Activated naive CD8-positive, alpha-beta T cell treated with anti-CD3 and anti-CD28 coated beads, Interleukin-2, amount 50 U/mL, for 24 hours (primary cell): ENCODE results near the gene RIMS1.

Experiments used
- ATAC-seq: fragments of 150-1000 bp; cut with Tn5 transposase; one replicate; pipeline ENCODE4 v1.10.0; 2021
- DNase-seq: peaks from one replicate; pipeline ENCODE4 v3.0.0; 2021
- H3K27ac Mint-ChIP-seq: one replicate; pipeline ENCODE4 v1.8.0; 2021; ENCODE audit warnings: mild to moderate bottlenecking, mixed read lengths
- H3K27me3 Mint-ChIP-seq: one replicate; pipeline ENCODE4 v1.8.0; 2021; ENCODE audit warnings: mixed read lengths
- H3K36me3 Mint-ChIP-seq: one replicate; pipeline ENCODE4 v1.8.0; 2021; ENCODE audit warnings: low read depth, mixed read lengths
- H3K4me1 Mint-ChIP-seq: one replicate; pipeline ENCODE4 v1.8.0; 2021; ENCODE audit warnings: mixed read lengths
- H3K4me3 Mint-ChIP-seq: one replicate; pipeline ENCODE4 v1.8.0; 2021; ENCODE audit warnings: mild to moderate bottlenecking, moderate library complexity, mixed read lengths
- H3K9me3 Mint-ChIP-seq: one replicate; pipeline ENCODE4 v1.8.0; 2021; ENCODE audit warnings: mixed read lengths

The RIMS1 gene

DNA sequence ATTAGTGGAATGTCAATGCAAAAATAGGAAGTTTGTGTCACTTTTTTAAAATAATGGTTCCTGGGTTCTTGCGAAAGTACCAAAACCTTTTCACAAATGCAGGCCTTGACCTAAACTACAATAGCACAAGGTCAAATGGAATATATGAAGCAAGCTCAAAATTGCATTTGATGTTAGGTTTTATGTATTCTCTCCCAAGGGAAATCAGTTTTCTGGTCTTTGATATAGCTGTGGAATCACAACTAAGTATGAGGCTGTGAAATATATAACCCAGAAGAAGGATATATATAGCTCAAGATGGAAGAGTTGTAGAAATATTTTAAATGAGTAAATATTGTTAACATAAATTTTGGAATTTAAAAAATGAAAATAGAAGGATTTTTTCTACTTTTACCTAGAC is 327.3 kb downstream of the RIMS1 start:
- H3K4me1 Mint-ChIP-seq = no peaks in the 10 kb centered on the region
- ATAC-seq = no peak
- H3K36me3 Mint-ChIP-seq = no peaks in the 10 kb centered on the region
- peaks cover 2% of the 10 kb centered on the region for H3K27me3 Mint-ChIP-seq
- DNase-seq = no peak
- H3K4me3 Mint-ChIP-seq = no peak overlapping the region
- no peaks in the 10 kb centered on the region for H3K9me3 Mint-ChIP-seq
- H3K27ac Mint-ChIP-seq = no peak overlapping the region

DNA sequence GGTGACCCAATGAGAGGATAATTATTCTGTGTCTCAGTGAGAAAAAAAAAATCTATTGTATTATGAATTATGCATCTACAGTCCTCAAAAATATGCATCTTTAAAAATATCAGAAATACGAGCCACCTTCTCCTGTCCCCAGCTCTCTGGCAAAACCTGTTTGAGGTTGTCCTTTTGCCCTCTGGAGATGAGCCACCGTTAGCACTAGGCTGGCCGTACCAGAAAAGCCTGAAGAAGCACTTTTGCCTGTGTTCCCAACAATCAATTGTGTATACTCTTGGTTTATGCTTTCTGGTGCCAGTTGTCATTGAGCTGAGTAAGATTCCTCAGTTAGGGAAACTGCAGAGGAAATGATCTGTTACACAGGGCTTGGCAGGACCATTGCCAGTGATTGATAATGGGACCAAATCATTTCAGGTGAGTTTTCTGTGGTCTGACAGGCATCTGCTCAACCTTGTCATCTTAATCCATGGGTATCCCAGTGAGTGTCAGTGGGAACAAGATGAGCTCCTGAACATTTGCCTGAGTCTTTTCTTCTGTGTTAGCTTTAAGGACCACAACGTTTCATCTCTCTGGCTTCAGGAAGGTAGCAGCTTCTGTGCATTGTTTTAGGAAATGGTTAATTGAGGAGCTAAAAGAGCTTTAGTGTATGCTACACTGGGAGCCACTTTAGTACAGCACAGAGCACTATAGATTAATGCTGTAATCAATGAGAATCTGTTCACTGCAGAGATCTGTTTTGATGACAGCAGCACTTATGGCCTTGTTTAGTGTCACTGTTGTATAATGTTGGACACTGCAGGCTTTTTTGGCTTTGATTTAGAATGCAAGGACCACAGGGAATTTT is 330.1 kb downstream of the RIMS1 start:
- ATAC-seq (no peak), DNase-seq (no peak)
- Mint-ChIP-seq H3K4me1 (no peaks in the 10 kb centered on the region), H3K27ac (no peak overlapping the region), H3K27me3 (no peaks in the 10 kb centered on the region), H3K9me3 (no peaks in the 10 kb centered on the region), H3K4me3 (no peak overlapping the region), H3K36me3 (no peaks in the 10 kb centered on the region)

DNA sequence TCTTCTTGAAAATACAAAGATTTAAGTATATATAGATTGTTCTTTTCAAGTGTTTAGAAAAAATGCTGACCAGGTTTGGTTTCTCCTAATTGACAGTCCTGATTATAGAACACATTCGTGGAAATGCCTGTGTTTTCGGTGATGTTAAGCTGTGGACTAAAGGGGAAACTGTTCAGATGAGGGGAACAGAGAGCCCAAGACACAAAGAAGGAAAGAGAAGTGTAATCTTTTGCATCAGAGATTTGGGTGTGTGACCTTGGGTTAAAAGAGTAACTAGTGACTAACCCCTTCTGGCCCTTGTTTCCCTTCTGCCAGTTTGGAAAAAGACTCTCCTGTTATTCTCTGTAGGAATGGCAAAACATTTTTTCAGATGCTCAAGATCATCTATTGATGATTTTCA is 331.3 kb downstream of the RIMS1 start:
- Mint-ChIP-seq H3K9me3 (no peaks in the 10 kb centered on the region), H3K27ac (no peak overlapping the region), H3K4me1 (no peaks in the 10 kb centered on the region), H3K27me3 (no peaks in the 10 kb centered on the region), H3K36me3 (no peaks in the 10 kb centered on the region), H3K4me3 (no peak overlapping the region)
- ATAC-seq (no peak), DNase-seq (no peak)

DNA sequence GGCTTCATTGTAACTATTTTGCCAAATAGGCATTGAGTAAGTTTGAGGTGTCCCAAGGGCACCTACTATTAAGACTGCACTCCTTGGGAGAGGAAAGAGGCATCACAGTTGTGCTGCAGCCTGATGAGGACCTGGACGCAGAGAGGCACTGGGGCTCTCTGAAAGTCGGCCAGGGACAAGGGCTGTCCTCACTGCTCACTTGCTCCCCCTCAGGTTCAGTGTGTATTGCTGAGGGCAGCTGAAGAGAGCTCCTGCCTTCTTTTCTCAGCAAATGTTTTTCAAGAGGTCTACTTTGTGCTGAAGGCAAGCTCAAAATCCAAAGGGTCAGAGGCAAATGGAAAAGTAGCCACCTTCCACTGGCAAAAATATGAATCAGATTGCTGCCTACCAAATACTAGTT is 331.8 kb downstream of the RIMS1 start:
- Mint-ChIP-seq H3K27ac (no peak overlapping the region), H3K4me1 (no peaks in the 10 kb centered on the region), H3K4me3 (no peak overlapping the region), H3K36me3 (no peaks in the 10 kb centered on the region), H3K9me3 (no peaks in the 10 kb centered on the region), H3K27me3 (no peaks in the 10 kb centered on the region)
- ATAC-seq (no peak), DNase-seq (no peak)

DNA sequence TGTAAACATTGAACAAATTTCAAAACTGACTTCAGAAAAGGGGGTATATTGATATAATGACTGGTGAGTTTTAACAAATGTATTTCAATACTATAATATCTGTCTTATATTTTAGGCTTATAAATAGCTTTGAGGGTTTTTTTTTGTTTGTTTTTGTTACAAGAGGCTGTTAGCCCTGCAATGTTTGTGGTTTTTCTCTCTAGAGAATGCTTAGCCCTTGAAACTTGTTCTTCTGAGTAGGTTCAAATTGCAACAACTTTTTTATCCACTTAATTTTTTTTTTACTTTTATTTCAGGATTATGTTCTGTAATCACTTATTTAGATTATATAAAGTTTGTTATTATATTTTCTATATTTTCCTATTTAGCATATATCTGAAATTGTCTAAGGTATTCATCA is 333.2 kb downstream of the RIMS1 start:
- no peak overlapping the region for H3K4me3 Mint-ChIP-seq
- no peak overlapping the region for H3K27ac Mint-ChIP-seq
- DNase-seq (no peak), ATAC-seq (no peak)
- H3K9me3 Mint-ChIP-seq = no peaks in the 10 kb centered on the region
- H3K36me3 Mint-ChIP-seq = no peaks in the 10 kb centered on the region
- no peaks in the 10 kb centered on the region for H3K4me1 Mint-ChIP-seq
- H3K27me3 Mint-ChIP-seq = no peaks in the 10 kb centered on the region

DNA sequence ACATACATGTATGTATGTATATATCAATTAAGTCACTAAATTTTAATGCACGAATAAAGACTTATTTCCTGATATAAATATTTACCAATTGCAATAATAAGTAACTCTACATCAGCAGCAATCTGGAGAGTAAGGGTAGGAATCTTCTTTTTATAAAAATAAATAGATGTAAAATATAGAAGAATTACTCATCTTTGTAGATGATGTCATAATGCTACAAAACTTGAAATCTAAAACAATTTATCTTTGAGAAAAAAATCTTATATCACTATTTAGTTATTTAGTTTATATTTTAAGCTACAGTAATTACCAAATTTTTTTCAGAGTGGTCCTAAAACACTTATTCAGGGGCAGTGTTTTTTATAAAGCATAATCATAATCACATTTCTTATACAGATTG is 351.7 kb downstream of the RIMS1 start:
- H3K9me3 Mint-ChIP-seq = no peaks in the 10 kb centered on the region
- no peak for ATAC-seq
- DNase-seq = no peak
- H3K27me3 Mint-ChIP-seq = no peaks in the 10 kb centered on the region
- no peaks in the 10 kb centered on the region for H3K36me3 Mint-ChIP-seq
- H3K4me3 Mint-ChIP-seq = no peak overlapping the region
- no peaks in the 10 kb centered on the region for H3K4me1 Mint-ChIP-seq
- H3K27ac Mint-ChIP-seq = no peak overlapping the region

DNA sequence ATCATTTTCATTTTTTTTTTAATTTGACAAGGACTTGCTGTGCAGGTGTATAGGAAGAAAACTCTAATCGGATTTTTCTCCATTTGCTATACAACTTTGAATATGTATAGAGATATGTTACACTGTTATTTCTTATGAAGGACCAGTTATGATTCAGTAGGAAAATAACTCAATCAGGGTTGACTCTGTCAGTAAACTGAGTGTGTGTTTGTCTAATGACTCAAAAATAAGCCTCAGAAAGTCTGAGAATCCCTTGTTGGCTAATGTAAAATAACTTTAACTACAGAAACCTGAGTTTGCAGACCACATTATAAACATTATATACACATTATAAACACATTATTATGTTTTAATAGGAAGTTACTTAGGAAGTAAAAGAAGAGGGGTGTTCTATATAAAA is 352.6 kb downstream of the RIMS1 start:
- ATAC-seq (no peak), DNase-seq (no peak)
- Mint-ChIP-seq H3K4me1 (no peaks in the 10 kb centered on the region), H3K9me3 (no peaks in the 10 kb centered on the region), H3K27ac (no peak overlapping the region), H3K36me3 (no peaks in the 10 kb centered on the region), H3K4me3 (no peak overlapping the region), H3K27me3 (no peaks in the 10 kb centered on the region)

DNA sequence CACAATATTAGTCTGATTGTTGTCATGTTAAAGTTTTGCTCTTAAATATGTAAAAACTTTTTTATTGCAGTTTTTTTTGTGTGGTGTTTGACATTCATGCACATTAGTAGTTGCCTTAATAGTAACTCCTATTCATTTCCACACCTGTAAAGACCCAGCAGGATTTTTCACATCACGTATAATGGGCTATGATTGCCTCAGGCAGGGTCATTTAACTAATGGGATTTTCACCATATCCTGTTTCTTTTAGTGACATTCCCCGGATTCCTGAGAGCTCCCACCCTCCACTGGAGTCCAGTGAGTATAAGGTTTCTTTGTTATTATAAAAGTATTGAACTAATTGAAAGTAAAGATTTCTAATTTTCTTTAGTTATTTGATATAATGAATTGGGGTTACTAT is 359.2 kb downstream of the RIMS1 start:
- Mint-ChIP-seq H3K36me3 (no peaks in the 10 kb centered on the region), H3K4me1 (no peaks in the 10 kb centered on the region), H3K9me3 (no peaks in the 10 kb centered on the region), H3K27ac (no peak overlapping the region), H3K4me3 (no peak overlapping the region), H3K27me3 (no peaks in the 10 kb centered on the region)
- no peak for DNase-seq
- no peak for ATAC-seq

DNA sequence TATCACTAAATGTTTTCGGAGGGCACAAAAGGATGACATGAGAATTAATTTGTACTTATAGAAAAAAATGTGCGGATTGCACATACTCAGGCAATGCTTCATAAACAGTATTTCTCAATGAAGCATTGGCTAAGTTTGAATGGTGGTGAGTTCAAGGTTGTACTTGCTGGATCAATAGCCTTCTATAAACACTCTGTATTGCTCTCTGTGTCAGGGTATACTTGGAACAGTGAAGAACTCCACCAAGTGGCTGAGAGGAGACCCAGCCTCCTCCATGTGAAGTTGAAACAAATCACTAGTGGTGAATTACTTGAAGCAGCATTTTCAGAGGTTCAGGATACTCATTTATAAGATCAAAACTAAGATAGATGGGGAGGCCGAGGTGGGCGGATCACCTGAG is 360.6 kb downstream of the RIMS1 start:
- no peak for DNase-seq
- Mint-ChIP-seq H3K27ac (no peak overlapping the region), H3K9me3 (no peaks in the 10 kb centered on the region), H3K27me3 (no peaks in the 10 kb centered on the region), H3K36me3 (no peaks in the 10 kb centered on the region), H3K4me3 (no peak overlapping the region), H3K4me1 (no peaks in the 10 kb centered on the region)
- no peak for ATAC-seq

DNA sequence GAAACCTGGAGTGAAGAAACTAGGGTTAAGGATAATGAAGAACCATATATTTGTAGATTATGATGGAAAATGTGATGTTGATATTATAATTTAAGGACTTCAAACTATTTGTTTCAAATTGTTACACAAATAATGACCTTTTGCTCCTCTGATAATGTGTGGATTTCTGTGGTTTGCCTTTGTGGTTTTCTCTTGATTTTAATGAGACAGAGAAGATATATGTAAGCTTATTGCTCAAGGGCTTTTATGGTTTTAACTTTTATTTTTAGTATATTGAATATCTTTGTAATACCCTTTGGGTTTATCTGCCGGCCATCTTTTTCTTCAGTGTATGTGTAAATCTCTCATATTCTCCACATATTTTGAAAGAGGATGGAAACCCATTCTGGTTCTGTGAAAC is 362.3 kb downstream of the RIMS1 start:
- Mint-ChIP-seq H3K27me3 (no peaks in the 10 kb centered on the region), H3K4me3 (no peak overlapping the region), H3K27ac (no peak overlapping the region), H3K36me3 (no peaks in the 10 kb centered on the region), H3K9me3 (no peaks in the 10 kb centered on the region), H3K4me1 (no peaks in the 10 kb centered on the region)
- ATAC-seq (no peak), DNase-seq (no peak)

DNA sequence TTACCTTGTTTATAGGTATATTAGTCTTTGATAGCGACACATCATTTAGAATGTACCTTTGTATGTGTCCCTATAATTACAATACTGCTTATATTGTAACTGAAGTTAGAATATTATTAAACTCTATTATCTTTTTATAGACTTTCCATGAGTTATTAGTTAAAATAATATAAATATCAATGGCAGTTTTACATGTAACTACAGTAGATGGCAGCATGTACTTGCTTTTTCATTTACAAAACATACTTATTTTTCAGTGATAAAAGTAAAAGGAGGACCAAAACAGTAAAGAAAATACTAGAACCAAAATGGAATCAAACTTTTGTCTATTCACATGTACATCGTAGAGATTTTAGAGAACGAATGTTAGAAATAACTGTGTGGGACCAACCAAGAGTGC is 364.3 kb downstream of the RIMS1 start:
- no peaks in the 10 kb centered on the region for H3K4me1 Mint-ChIP-seq
- ATAC-seq (no peak), DNase-seq (no peak)
- no peaks in the 10 kb centered on the region for H3K9me3 Mint-ChIP-seq
- H3K27me3 Mint-ChIP-seq = no peaks in the 10 kb centered on the region
- no peak overlapping the region for H3K4me3 Mint-ChIP-seq
- H3K36me3 Mint-ChIP-seq = no peaks in the 10 kb centered on the region
- no peak overlapping the region for H3K27ac Mint-ChIP-seq

DNA sequence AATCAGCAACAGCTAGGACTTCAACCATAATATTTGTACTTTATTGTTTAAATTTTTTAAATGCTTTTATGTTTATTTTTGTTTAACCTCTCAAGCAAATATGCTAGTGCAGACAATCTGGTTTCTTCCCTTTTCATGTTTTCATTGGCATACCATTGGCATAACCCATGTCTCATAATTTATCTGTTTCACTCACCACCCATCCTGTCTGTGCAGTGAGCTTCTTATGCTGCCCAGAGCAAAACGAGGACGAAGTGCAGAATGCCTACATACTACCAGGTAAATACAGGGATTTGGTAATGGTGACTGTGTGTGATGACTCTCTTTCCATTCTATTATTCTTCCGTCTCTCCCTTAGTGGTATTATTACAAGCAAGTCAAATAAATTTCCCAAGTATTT is 374.1 kb downstream of the RIMS1 start:
- Mint-ChIP-seq H3K4me1 (no peaks in the 10 kb centered on the region), H3K27ac (no peak overlapping the region), H3K9me3 (no peaks in the 10 kb centered on the region), H3K36me3 (no peaks in the 10 kb centered on the region), H3K4me3 (no peak overlapping the region), H3K27me3 (no peaks in the 10 kb centered on the region)
- DNase-seq = no peak
- ATAC-seq = no peak

DNA sequence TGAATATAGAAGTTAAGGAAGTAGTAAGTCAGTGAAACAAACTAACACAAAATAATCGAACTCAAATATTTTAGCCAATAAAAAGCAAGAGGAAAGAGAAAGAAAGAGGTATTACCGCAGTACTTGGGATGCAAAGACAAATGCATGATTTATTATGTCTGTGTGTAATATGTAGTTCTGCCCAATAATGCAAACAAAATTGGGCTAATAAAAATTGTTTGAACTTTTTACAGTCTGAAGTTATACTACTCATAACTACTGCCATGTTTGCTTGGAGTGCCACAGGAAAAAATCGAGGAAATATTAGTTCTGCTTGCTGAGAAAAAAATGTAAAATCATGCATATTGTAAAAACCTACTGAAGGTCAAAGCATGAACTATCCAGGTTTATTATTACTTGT is 375.2 kb downstream of the RIMS1 start:
- ATAC-seq (no peak), DNase-seq (no peak)
- Mint-ChIP-seq H3K27me3 (no peaks in the 10 kb centered on the region), H3K4me1 (no peaks in the 10 kb centered on the region), H3K4me3 (no peak overlapping the region), H3K27ac (no peak overlapping the region), H3K9me3 (no peaks in the 10 kb centered on the region), H3K36me3 (no peaks in the 10 kb centered on the region)

DNA sequence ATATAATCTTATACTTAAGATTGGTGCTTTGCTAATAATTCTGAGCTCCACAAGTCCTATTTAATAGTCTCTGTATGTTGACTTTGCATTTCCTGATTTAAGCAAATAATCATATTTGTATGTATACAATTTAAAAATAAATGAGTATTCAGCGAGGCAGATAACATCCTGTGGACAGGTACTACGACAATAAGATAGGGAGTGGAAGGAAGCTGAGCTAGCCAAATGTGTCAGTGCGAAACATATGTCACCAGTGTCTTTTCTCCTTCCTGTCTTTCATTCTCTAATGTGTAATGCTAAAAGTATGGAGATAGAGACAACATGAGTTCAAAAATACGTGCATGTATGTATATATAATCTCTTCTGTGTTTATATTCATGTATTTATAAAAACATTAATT is 375.9 kb downstream of the RIMS1 start:
- Mint-ChIP-seq H3K27me3 (no peaks in the 10 kb centered on the region), H3K4me1 (no peaks in the 10 kb centered on the region), H3K9me3 (no peaks in the 10 kb centered on the region), H3K36me3 (no peaks in the 10 kb centered on the region), H3K27ac (no peak overlapping the region), H3K4me3 (no peak overlapping the region)
- no peak for DNase-seq
- ATAC-seq = no peak

DNA sequence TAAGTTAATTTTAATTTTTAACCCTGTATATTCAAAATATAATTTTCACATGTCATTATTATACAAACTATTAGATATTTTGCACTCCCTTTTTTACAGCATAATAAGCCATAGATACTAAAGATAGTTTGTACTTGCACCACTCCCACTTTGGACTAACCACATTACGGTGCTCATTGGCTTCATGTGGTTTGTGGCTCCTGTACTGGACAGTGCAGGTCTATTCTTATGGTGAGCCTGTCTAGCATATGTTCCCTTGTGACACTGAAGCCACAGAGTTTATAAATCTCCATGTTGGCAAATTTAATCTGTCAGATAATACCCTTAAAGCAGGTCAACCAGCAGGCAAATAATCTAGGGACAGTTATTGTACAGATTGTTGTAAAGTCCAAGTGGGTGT is 381.1 kb downstream of the RIMS1 start:
- DNase-seq (no peak), ATAC-seq (no peak)
- H3K9me3 Mint-ChIP-seq = no peaks in the 10 kb centered on the region
- no peaks in the 10 kb centered on the region for H3K27me3 Mint-ChIP-seq
- no peaks in the 10 kb centered on the region for H3K36me3 Mint-ChIP-seq
- no peak overlapping the region for H3K27ac Mint-ChIP-seq
- H3K4me3 Mint-ChIP-seq = no peak overlapping the region
- no peaks in the 10 kb centered on the region for H3K4me1 Mint-ChIP-seq

DNA sequence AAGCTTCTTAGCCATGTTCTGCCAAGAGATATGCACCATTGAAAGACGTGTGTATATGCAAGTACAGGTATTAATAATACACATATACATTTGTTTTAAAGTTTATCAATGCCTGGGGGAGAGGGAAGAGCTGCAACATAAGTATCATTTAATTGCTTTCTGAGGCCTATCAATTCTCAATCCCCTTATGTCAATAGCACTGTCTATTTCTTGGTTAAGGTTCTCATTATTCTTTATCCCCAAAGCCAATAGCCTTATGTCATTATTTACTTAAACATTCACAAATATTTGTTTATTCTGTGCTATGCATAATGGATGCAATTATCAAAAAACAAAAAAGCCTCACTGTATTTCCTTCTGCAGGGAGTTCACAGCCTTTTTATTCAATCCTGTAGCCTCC is 385.2 kb downstream of the RIMS1 start:
- no peak overlapping the region for H3K4me3 Mint-ChIP-seq
- no peak for ATAC-seq
- H3K27ac Mint-ChIP-seq = no peak overlapping the region
- H3K4me1 Mint-ChIP-seq = no peaks in the 10 kb centered on the region
- H3K36me3 Mint-ChIP-seq = no peaks in the 10 kb centered on the region
- H3K27me3 Mint-ChIP-seq = no peaks in the 10 kb centered on the region
- H3K9me3 Mint-ChIP-seq = no peaks in the 10 kb centered on the region
- no peak for DNase-seq
